K562 (cell line): Measurements from ENCODE around the gene CHRNA9. TPM values are rescaled to one million over a fixed set of nuclear protein-coding genes. Genes with fewer than 3 reads are reported as not detected.

ENCODE experiments used
- HMG20B ChIP-seq: fragments of 250-450 bp; sonication (Bioruptor Pico); IDR thresholded peaks from 2 replicates; pipeline ENCODE4 v1.5.0; 2021; ENCODE audit warnings: mild to moderate bottlenecking
- PKNOX1 ChIP-seq: fragments of 450-650 bp; IDR thresholded peaks from 2 replicates; pipeline ENCODE4 v1.6.1; 2016
- SP1 ChIP-seq: sonication (generic); formaldehyde crosslinking; IDR thresholded peaks from 2 replicates; pipeline ENCODE4 v1.8.1; 2022; ENCODE audit warnings: mild to moderate bottlenecking, missing genetic modification reagents
- ZNF23 ChIP-seq: fragments of 250-450 bp; sonication (Bioruptor Pico); IDR thresholded peaks from 2 replicates; pipeline ENCODE4 v1.4.0; 2020; ENCODE audit warnings: mild to moderate bottlenecking
- ZNF316 ChIP-seq: fragments of 450-650 bp; IDR thresholded peaks from 2 replicates; pipeline ENCODE4 v1.6.1; 2016
- polyA plus RNA-seq, 8 experiments: library from polyadenylated mRNA; depleted of rRNA in 4 of 8; stranded (reverse) in 5 of 8; unstranded in 3 of 8; fragments of >200 nt; fragmentation: Nextera tagmentation in 2 of 8; fragmentation: Illumina TruSeq in 1 of 8; extraction: Ambion mirVana in 2 of 8; extraction: Trizol in 1 of 8; gene quantifications; 2 replicates each; pipeline versions ENCODE4 v1.2.1 to v1.2.3, GENCODE V29; 2011 to 2014; ENCODE audit warnings: inconsistent platforms in 1 of 8, missing spikeins in 1 of 8
- total RNA-seq, 7 experiments: library from RNA; depleted of rRNA in 6 of 7; stranded (reverse); fragments of >200 nt in 6 of 7; fragmentation: Illumina TruSeq in 2 of 7; extraction: Trizol in 2 of 7; gene quantifications; 2 replicates each; pipeline versions ENCODE4 v1.2.1 to v1.2.3, GENCODE V29; 2011 to 2021; ENCODE audit warnings: low replicate concordance in 1 of 7
- TF ChIP-seq, protein P1 (sequence below), 2 experiments: fragments of 200-800 bp in 1 of 2; sonication (Bioruptor generic) in 1 of 2; sonication (generic) in 1 of 2; formaldehyde crosslinking in 1 of 2; IDR thresholded peaks in 1 of 2; conservative IDR thresholded peaks in 1 of 2; 2 replicates each; pipeline versions ENCODE4 v1.5.0 to v1.6.1; 2016 to 2020; ENCODE audit warnings: missing compliant biosample characterization in 1 of 2, missing genetic modification characterization in 1 of 2, missing genetic modification reagents in 1 of 2
- TF ChIP-seq, protein P2 (sequence below): sonication (generic); formaldehyde crosslinking; IDR thresholded peaks from 2 replicates; pipeline ENCODE4 v1.8.0; 2022; ENCODE audit warnings: missing genetic modification reagents, mild to moderate bottlenecking, borderline replicate concordance
- TF ChIP-seq, protein P3 (sequence below), 2 experiments: fragments of 450-650 bp; formaldehyde crosslinking in 1 of 2; IDR thresholded peaks; 2 replicates each; pipeline versions ENCODE4 v1.4.0 to v1.6.1; 2014 to 2020; ENCODE audit warnings: mild to moderate bottlenecking in 2 of 2, borderline replicate concordance in 1 of 2, low read depth in 1 of 2
- TF ChIP-seq, protein P4 (sequence below): fragments of 450-650 bp; IDR thresholded peaks from 2 replicates; pipeline ENCODE4 v1.6.1; 2016; ENCODE audit warnings: mild to moderate bottlenecking

The CHRNA9 gene
- total and polyA plus RNA-seq, 9 of the 15 experiments (the other 6 are each of a cell fraction or from before 2014, with no cell fraction given), result not detected

- TF ChIP-seq, protein P1, sequence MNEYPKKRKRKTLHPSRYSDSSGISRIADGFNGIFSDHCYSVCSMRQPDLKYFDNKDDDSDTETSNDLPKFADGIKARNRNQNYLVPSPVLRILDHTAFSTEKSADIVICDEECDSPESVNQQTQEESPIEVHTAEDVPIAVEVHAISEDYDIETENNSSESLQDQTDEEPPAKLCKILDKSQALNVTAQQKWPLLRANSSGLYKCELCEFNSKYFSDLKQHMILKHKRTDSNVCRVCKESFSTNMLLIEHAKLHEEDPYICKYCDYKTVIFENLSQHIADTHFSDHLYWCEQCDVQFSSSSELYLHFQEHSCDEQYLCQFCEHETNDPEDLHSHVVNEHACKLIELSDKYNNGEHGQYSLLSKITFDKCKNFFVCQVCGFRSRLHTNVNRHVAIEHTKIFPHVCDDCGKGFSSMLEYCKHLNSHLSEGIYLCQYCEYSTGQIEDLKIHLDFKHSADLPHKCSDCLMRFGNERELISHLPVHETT (CRISPR knock-in tag; conservative IDR thresholded peaks at IDR 0.05 in 1 of 2, IDR thresholded peaks at IDR 0.05 in 1 of 2), result no peak
- TF ChIP-seq, protein P2, sequence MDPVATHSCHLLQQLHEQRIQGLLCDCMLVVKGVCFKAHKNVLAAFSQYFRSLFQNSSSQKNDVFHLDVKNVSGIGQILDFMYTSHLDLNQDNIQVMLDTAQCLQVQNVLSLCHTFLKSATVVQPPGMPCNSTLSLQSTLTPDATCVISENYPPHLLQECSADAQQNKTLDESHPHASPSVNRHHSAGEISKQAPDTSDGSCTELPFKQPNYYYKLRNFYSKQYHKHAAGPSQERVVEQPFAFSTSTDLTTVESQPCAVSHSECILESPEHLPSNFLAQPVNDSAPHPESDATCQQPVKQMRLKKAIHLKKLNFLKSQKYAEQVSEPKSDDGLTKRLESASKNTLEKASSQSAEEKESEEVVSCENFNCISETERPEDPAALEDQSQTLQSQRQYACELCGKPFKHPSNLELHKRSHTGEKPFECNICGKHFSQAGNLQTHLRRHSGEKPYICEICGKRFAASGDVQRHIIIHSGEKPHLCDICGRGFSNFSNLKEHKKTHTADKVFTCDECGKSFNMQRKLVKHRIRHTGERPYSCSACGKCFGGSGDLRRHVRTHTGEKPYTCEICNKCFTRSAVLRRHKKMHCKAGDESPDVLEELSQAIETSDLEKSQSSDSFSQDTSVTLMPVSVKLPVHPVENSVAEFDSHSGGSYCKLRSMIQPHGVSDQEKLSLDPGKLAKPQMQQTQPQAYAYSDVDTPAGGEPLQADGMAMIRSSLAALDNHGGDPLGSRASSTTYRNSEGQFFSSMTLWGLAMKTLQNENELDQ (CRISPR knock-in tag), result no peak
- TF ChIP-seq, protein P3, sequence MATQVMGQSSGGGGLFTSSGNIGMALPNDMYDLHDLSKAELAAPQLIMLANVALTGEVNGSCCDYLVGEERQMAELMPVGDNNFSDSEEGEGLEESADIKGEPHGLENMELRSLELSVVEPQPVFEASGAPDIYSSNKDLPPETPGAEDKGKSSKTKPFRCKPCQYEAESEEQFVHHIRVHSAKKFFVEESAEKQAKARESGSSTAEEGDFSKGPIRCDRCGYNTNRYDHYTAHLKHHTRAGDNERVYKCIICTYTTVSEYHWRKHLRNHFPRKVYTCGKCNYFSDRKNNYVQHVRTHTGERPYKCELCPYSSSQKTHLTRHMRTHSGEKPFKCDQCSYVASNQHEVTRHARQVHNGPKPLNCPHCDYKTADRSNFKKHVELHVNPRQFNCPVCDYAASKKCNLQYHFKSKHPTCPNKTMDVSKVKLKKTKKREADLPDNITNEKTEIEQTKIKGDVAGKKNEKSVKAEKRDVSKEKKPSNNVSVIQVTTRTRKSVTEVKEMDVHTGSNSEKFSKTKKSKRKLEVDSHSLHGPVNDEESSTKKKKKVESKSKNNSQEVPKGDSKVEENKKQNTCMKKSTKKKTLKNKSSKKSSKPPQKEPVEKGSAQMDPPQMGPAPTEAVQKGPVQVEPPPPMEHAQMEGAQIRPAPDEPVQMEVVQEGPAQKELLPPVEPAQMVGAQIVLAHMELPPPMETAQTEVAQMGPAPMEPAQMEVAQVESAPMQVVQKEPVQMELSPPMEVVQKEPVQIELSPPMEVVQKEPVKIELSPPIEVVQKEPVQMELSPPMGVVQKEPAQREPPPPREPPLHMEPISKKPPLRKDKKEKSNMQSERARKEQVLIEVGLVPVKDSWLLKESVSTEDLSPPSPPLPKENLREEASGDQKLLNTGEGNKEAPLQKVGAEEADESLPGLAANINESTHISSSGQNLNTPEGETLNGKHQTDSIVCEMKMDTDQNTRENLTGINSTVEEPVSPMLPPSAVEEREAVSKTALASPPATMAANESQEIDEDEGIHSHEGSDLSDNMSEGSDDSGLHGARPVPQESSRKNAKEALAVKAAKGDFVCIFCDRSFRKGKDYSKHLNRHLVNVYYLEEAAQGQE (IDR thresholded peaks at IDR 0.05; ENCODE audit: borderline replicate concordance), result no peak
- TF ChIP-seq, protein P3 (CRISPR knock-in tag; IDR thresholded peaks at IDR 0.05; ENCODE audit: low read depth), result no peak
- no peak for TF ChIP-seq HMG20B (CRISPR knock-in tag)
- TF ChIP-seq ZNF316, result no peak
- TF ChIP-seq ZNF23 (CRISPR knock-in tag), result no peak
- TF ChIP-seq SP1 (CRISPR knock-in tag), result no peak
- no peak for TF ChIP-seq PKNOX1
- TF ChIP-seq, protein P4, sequence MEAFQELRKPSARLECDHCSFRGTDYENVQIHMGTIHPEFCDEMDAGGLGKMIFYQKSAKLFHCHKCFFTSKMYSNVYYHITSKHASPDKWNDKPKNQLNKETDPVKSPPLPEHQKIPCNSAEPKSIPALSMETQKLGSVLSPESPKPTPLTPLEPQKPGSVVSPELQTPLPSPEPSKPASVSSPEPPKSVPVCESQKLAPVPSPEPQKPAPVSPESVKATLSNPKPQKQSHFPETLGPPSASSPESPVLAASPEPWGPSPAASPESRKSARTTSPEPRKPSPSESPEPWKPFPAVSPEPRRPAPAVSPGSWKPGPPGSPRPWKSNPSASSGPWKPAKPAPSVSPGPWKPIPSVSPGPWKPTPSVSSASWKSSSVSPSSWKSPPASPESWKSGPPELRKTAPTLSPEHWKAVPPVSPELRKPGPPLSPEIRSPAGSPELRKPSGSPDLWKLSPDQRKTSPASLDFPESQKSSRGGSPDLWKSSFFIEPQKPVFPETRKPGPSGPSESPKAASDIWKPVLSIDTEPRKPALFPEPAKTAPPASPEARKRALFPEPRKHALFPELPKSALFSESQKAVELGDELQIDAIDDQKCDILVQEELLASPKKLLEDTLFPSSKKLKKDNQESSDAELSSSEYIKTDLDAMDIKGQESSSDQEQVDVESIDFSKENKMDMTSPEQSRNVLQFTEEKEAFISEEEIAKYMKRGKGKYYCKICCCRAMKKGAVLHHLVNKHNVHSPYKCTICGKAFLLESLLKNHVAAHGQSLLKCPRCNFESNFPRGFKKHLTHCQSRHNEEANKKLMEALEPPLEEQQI, result no peak
Observed at GRCh38 chr4:40357738-40358137, 22.6 kb downstream of the CHRNA9 start (continued).
